KOPT-K1 (cell line): ENCODE results near the gene TTLL8.

Source experiments
- H3K27ac ChIP-seq: fragments of 200-600 bp; sonication (generic); 2 replicates; pipeline ENCODE4 v1.5.1; 2016; ENCODE audit warnings: antibody characterized with exemption, mild to moderate bottlenecking, low read depth, low read length; ENCODE audit not compliant: poor library complexity, severe bottlenecking
- H3K36me3 ChIP-seq: fragments of 200-600 bp; sonication (generic); 2 replicates; pipeline ENCODE4 v1.5.1; 2017; ENCODE audit warnings: antibody characterized with exemption, mild to moderate bottlenecking, low read length, moderate library complexity; ENCODE audit not compliant: insufficient read depth
- H3K9me3 ChIP-seq: fragments of 200-600 bp; sonication (generic); 2 replicates; pipeline ENCODE4 v1.5.1; 2017; ENCODE audit warnings: antibody characterized with exemption, low read length, mild to moderate bottlenecking; ENCODE audit not compliant: insufficient read depth, poor library complexity, severe bottlenecking

Gene TTLL8

DNA sequence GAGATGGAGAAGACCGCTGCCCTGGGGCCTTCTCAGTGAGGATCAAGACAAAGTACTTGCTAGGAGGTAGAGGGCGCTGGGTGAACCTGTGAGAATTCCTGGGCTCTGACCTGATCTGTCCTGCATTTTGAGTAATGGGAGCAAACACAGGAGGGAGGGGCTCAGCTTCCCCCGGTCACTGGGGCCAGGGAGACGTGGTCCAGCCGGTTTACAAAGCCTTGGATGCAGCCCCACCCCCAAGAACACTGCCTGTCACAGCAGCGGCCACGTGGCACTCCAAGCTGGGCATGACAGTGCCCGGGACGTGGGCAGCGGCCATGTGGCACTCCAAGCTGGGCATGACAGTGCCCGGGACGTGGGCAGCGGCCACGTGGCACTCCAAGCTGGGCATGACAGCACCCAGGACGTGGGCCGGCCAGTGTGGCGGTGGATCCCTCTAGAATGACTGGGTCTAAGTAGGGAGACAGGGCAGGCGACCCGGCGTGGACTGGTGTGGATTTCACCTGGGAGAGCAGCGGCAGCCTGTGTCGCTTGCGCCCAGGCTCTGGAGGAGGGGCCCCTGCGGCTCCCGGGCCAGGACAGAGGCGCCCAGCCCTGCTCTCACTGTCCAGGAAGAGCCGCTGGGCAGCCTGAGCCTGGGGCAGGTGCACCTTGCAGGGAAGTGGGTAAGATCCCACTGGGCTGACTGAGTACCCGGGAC is 2.5 kb upstream of the TTLL8 start:
- H3K27ac ChIP-seq, result no peak overlapping the region
- no peaks in the 10 kb centered on the region for H3K36me3 ChIP-seq
- no peaks in the 10 kb centered on the region for H3K9me3 ChIP-seq

DNA sequence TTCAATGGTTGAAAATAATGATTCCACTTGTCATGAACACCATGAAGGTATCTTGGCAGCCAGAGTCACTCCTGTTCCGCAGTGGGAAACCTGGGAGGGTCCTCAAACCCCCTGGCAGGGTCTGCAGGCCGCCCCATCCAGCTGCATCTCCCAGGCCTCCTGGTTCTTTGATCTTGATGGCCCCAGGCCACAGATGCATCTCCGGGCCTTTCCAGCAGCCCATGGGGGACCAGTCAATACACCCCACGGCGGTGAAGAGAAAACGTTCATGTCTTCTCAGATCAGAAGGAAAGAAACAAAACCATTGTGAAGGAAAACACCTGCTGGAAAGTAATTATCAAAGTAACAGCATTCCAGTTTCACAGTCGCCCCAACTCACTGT is 1.8 kb upstream of the TTLL8 start:
- Histone ChIP-seq H3K36me3 (no peaks in the 10 kb centered on the region), H3K9me3 (no peaks in the 10 kb centered on the region), H3K27ac (no peak overlapping the region)

DNA sequence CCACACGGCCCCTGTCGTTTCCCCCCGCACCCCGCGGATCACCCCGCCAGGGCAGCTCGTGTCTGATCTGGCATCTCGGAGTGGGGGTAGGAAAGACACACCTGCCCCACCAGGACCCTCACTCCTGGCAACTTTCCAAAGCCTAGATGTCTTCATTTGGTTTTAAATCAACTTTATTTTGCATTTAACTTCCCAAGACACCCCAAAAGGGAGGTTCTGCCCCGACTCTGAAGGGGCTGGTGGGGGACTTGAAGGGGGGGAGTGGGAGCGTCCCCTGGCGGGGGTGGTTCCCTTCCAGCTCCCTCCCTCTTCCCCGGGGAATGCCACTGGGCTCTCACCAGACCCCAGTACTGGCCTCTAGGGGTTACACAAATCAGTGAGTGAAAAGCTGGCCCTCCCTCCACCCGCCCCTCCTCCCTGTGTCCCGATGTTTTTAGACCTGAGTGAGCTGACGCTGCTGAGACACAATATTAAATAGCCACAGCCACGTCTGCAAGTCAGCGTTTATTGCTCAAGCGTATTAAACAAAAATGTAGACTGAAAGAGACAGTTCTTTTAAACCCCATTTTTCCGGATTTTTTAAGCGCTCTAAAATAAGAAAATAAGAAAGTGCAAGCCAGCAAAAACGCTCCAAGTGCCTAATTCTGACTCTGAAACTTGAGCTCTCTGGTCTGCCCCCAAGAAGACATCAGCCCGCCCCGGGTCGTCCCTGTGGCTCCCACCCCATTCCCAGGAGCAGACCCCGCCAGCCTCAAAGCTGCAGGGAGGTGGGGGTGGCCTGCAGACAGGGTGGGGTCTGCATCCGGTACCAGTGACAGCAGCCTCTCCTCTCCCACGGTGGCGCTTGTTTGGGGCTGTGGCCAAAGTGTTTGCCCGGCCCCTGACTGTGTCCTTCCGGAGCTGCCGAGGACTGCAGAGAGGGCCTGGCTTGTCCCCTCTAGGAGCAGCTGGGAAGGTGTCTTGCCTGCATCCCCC is 1.1 kb upstream of the TTLL8 start:
- Histone ChIP-seq H3K9me3 (peaks cover 1% of the 10 kb centered on the region), H3K27ac (no peak overlapping the region), H3K36me3 (no peaks in the 10 kb centered on the region)

DNA sequence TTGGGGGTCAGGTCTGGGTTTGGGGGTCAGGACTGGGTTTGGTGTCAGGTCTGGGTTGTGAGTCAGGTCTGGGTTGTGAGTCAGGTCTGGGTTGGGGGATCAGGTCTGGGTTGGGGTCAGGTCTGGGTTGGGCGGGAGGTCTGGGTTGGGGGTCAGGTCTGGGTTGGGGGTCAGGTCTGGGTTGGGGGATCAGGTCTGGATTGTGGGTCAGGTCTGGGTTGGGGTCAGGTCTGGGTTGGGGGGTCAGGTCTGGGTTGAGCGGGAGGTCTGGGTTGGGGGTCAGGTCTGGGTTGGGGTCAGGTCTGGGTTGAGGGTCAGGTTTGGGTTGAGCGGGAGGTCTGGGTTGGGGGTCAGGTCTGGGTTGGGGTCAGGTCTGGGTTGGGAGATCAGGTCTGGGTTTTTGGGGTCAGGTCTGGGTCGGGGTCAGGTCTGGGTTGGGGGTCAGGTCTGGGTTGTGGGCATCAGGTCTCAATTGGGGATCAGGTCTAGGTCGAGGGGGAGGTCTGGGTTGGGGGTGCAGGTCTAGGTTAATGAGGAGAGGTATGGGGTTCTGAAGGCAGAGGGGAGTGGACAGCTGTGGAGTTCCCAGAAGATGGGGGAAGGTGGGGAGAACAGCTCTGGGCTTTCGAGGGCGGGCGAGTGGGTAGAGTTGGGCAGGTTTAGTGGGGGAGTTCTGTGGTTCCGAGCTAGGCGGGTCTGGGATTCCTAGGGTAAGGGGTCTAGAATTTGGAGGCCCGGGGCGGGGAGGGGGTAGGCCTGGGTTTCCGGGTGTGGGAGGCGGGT is 629 bp downstream of the TTLL8 start:
- Histone ChIP-seq H3K36me3 (no peaks in the 10 kb centered on the region), H3K9me3 (peaks cover 18% of the 10 kb centered on the region), H3K27ac (no peak overlapping the region)

DNA sequence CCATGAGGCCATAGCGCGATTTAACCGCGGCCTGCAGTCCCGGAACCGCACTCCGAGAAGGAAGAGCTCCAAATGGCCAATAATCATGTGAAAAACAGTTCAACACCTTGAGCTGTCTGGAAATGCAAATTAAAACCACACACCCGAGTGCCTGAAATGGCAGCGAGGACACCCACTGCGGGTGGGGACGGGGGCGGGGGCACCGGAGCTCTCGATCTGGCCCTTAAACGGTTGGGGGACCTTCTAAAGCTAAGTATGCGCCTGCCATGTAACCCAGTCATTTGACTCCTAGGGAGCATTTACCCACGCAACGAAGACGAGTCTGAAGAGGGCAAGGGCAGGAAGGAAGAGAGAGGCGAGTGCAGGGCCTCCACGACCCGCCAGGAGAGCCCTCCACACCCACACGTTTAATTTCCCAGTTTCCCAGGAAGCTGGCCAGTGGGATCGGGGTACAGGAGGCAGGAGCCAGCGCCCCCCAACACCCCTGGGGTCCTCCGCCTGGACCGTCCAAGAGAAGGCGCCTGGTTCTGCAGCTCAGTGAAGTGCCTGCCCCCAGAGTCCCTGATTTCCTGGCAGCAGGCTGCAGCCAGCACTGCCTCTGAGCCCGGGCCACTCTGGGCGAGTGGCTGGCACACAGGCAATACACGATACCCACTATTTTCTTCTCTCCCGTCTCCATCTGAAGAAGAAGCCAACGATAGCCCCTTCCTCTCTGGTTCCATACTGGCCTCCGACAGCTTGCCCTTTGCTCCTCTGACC is 1.7 kb downstream of the TTLL8 start:
- Histone ChIP-seq H3K27ac (no peak overlapping the region), H3K36me3 (no peaks in the 10 kb centered on the region), H3K9me3 (peaks cover 27% of the 10 kb centered on the region)

DNA sequence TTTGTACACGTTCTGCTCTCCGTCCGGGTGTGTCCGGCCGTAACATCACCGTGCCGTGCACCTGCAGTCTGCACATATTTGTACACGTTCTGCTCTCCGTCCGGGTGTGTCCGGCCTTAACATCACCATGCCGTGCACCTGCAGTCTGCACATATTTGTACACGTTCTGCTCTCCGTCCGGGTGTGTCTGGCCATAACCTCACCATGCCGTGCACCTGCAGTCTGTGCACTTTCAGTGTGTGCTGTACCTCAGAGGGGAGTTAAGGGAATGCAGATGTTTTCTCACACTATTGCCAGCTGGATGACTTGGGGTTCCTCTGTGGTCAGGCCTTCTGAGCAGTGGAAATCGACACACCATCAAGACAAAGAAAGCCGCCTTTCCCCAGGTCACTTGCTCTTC is 4.2 kb downstream of the TTLL8 start:
- Histone ChIP-seq H3K36me3 (no peaks in the 10 kb centered on the region), H3K27ac (no peak overlapping the region), H3K9me3 (peaks cover 27% of the 10 kb centered on the region)

DNA sequence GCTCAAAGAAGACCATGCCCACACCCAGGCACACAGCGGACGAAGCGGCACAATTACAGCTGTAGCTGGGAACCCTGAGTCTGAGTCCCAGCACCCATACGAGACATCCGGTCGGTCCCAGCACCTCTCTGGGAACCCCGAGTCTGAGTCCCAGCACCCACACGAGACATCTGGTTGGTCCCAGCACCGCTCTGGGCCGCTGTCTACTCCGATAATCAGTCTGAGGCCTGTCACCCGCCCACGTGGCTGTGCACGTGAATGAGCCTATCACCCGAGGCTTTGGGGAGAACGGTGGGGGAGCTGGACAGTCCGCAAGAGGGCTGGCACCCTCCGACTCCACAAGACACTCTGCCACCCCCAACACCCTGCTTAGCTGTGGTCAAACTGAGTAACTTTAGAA is 6.2 kb downstream of the TTLL8 start:
- no peaks in the 10 kb centered on the region for H3K36me3 ChIP-seq
- H3K9me3 ChIP-seq, result peaks cover 27% of the 10 kb centered on the region
- no peak overlapping the region for H3K27ac ChIP-seq

DNA sequence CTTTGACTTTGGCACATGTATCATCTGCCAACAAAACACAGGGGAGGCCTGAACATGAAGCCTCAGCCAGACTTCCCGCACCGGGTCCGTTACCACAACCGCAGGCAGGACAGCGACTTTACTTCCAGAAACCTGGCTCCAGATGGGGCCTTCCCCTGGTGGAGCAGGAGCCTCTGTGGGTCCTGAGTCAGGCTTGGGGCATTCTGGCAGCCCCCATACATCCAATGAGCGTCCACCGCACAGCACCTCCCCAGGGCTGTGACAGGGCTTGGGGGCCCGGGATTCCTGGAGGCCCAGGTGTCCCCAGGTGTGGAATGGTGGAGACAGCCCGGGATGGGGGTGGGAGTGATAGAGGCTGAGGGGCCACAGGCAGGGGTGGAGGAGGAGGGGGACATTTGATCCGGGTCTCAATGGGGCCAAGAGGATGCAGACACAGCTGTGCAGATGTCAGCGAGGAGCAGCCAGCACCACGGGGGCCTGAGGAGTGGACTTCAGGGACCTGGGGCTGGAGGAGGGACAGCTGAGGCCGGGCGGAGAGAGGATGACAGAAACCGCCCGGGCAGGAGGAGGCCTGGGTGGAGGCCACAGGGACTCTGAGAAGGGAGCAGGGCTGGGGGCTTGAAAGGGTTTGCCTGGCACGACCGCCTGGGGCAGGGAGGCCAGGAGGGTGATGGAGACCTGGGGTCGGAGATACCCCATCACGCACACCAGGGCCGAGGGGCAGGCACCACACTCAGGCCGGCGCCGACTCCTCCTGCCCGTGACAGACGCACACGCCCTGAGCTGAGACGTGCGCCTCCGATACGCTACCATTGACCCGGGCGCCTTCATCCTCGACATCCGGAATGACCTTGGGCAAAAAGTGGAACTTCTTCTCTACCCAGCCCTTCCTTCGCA is 8.6 kb downstream of the TTLL8 start:
- H3K27ac ChIP-seq, result no peak overlapping the region
- no peaks in the 10 kb centered on the region for H3K36me3 ChIP-seq
- peaks cover 27% of the 10 kb centered on the region for H3K9me3 ChIP-seq

DNA sequence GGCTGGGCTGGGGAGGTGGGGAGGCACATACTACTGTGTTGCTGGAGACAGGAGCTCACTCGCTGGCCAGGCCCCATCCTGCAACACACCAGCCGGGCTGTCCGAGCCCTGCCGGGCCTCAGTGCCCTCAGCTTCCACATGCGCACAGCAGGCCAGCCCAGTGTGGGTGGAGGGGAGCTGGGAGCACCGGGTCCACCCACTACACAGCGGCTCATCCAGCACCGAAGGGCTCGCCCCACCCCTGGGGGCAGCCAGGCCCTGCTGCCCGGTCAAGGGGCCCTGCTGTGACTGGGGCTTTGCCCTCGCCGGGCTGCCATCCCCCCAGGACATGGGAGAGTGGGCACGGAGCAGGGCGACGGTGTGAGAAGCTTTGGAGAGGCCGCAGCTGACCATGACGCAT is 9.3 kb downstream of the TTLL8 start:
- no peak overlapping the region for H3K27ac ChIP-seq
- H3K36me3 ChIP-seq, result no peaks in the 10 kb centered on the region
- peaks cover 22% of the 10 kb centered on the region for H3K9me3 ChIP-seq

DNA sequence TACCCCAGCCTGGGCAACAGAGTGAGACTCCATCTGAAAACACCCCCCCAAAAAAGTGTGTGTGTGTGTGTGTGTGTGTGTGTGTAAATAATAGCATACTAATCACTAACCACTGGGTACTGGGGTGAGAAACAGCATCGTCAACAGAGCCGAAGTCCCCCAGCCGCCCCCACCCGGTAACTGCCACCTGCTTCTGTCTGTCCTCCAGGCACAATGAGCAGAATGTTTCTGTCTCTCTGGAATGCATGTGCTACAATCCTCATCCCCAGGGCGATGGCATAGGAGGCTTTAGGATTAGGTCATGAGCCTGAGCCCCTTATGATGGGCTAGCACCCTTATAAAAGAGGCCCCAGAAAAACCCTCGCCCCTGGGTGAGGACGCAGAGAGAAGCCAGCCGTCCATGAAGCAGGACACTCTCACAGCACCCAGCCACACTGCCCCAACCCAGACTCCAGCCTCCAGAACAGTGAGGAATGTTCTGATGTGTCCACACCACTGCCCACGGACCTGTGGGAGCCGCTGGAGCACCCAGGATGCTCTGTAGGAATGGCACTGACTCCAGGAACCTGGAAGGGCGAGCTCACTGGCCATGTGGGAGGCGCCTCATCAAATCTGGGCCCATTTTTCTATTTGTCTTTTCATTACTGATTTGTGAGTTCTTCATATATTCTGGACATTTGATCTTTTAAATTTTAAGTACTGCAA is 9.9 kb downstream of the TTLL8 start:
- Histone ChIP-seq H3K36me3 (no peaks in the 10 kb centered on the region), H3K27ac (no peak overlapping the region), H3K9me3 (peaks cover 16% of the 10 kb centered on the region)

DNA sequence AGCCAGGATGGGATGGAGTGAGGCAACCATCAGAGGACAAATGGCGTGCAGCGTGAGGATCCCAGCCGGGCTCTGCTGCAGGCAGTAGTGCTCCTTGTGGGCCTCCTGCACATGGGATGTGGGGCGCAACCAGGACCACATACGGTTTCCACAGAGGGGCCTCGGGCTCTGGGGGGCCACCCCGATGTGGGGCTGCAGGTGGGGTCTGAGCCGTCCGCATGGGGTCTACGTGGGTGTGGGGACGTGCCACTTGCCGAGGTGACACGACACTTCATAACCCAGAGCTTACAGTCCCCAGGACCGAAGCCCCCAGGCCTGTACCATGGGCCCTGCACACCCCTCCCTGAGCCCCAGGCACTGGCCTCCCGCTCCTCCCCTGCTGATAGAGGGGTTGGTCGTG is 10.8 kb downstream of the TTLL8 start:
- Histone ChIP-seq H3K27ac (no peak overlapping the region), H3K9me3 (peaks cover 7% of the 10 kb centered on the region)

DNA sequence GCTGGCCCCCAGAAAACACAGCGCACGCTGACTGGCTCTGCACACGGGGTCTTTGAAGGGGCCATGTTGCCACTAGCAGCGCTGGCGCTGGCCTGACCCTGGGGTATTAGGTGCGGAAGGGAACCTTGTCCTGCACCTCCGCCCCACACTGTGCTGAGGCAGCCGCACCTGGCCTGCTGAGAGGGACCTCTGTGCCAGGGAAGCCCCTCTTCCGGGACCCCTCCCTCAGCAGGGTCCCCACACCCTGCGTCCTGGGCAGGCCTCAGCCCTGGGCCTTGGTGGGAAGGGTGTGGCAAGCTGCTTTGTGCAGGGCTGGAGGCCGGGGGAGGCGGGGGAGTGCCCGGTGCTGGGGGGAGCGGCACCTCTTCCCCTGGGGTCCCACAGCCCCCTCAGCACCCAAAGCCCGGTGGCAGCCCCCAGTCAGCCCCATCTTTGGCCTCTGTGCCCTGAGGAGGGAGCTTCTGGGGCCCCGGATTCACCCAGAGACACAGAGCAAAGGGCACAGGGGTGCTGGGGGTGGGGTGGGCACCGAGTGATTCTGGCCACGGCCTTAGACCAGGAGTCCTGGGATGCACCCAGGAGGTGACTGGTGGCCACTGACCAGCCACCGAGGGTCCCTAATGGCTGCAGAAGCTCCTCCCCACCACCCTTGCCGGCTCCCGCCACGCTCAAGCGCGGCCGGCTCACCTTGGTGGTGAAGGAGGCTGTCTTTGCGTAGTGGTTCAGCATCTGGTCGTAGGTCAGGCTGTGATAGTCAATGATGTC is 11.4 kb downstream of the TTLL8 start:
- Histone ChIP-seq H3K27ac (no peak overlapping the region), H3K9me3 (peaks cover under 1% of the 10 kb centered on the region), H3K36me3 (no peaks in the 10 kb centered on the region)

More for the DNA sequence above, 10.8 kb downstream of the TTLL8 start:
- no peaks in the 10 kb centered on the region for H3K36me3 ChIP-seq

DNA sequence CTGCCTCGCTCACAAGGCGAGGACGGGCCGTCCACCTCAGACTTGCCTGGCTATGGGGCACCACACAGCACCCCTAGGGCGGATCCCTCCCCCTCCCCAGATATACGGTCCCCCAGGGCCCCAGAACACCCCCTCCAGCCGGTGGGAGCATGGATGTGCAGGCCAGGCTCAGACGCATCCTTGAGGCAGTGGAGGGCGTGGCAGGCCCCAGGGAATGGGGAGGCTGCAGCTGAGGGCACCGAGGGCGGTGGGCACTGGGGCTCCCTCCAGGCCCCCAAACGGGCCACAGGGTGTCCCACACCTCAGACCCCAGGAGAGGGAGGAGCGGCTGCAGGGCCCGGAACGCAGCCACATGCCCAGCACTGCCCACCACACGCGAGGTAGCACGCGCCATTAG is 12.1 kb downstream of the TTLL8 start:
- Histone ChIP-seq H3K27ac (no peak overlapping the region), H3K9me3 (no peaks in the 10 kb centered on the region), H3K36me3 (no peaks in the 10 kb centered on the region)
